Subcutaneous abdominal adipose tissue (tissue), 5 donors: ENCODE results near the gene ERGIC3.
"Not testable (repeated sequence)": the region's sequence is repeated elsewhere in the genome, so short reads cannot be mapped to it uniquely, and the experiment has no call there.

ENCODE experiments used
- H3K27ac ChIP-seq: one replicate; pipeline ENCODE4 v1.7.0; 2013; ENCODE audit warnings: low read depth, mild to moderate bottlenecking, inconsistent platforms, low read length, moderate library complexity
- H3K27me3 ChIP-seq, 5 donors: one replicate each; pipeline ENCODE4 v1.7.0; 2013; ENCODE audit warnings: low read length in 5 of 5, inconsistent platforms in 1 of 5; ENCODE audit not compliant: control insufficient read depth in 5 of 5, insufficient read depth in 4 of 5
- H3K36me3 ChIP-seq, 5 donors: one replicate each; pipeline ENCODE4 v1.7.0; 2013; ENCODE audit warnings: low read length in 5 of 5; ENCODE audit not compliant: control insufficient read depth in 5 of 5, insufficient read depth in 5 of 5
- H3K4me1 ChIP-seq, 5 donors: one replicate each; pipeline ENCODE4 v1.7.0; 2013; ENCODE audit warnings: low read length in 5 of 5, mild to moderate bottlenecking in 3 of 5, moderate library complexity in 1 of 5; ENCODE audit not compliant: control insufficient read depth in 5 of 5, insufficient read depth in 5 of 5
- H3K4me3 ChIP-seq, 5 donors: one replicate each; pipeline ENCODE4 v1.7.0; 2013; ENCODE audit warnings: low read length in 5 of 5, low read depth in 1 of 5
- H3K9ac ChIP-seq, 5 donors: one replicate each; pipeline ENCODE4 v1.7.0; 2013; ENCODE audit warnings: low read length in 5 of 5, mild to moderate bottlenecking in 4 of 5, moderate library complexity in 3 of 5
- H3K9me3 ChIP-seq, 5 donors: one replicate each; pipeline ENCODE4 v1.7.0; 2013; ENCODE audit warnings: low read length in 5 of 5; ENCODE audit not compliant: control insufficient read depth in 5 of 5
- donor health status: healthy.
- donor health status: healthy.
- donor health status: healthy.
- donor health status: healthy.
- donor health status: healthy.

The ERGIC3 gene

GRCh38 chr20:35544436-35544835, 2.6 kb downstream of the ERGIC3 start:
- Histone ChIP-seq H3K9ac (no peak overlapping the region), H3K36me3 (peaks cover 17 to 49% (median 28%) of the 10 kb centered on the region in 5 donors), H3K4me1 (peaks cover 0 to 17% (median 15%) of the 10 kb centered on the region in 5 donors), H3K27me3 (no peaks in the 10 kb centered on the region), H3K9me3 (no peaks in the 10 kb centered on the region), H3K4me3 (no peak overlapping the region), H3K27ac (no peak overlapping the region)

DNA sequence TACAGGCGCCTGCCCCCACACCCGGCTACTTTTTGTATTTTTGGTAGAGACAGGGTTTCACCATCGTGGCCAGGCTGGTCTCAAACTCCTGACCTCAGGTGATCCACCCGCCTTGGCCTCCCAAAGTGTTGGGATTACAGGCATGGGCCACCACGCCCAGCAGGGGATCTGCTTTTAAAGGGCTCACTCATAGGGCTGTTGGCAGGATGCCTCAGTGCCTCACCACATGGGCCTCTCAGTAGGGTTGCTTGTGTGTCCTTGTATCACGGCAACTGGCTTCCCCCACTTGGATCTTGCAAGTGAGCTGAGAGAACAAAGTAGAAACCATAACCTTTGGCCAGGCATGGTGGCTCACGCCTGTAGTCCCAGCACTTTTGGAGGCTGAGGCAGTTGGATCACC, 3.1 kb downstream of the ERGIC3 start:
- H3K4me1 ChIP-seq, result peaks cover 0 to 17% (median 15%) of the 10 kb centered on the region in 5 donors
- H3K9me3 ChIP-seq, H3K27ac ChIP-seq, H3K27me3 ChIP-seq, H3K4me3 ChIP-seq, H3K9ac ChIP-seq: not testable (repeated sequence)
- H3K36me3 ChIP-seq, result peaks cover 17 to 54% (median 29%) of the 10 kb centered on the region in 5 donors

GRCh38 chr20:35546127-35546526, 4.2 kb downstream of the ERGIC3 start:
- H3K27me3 ChIP-seq, result no peaks in the 10 kb centered on the region
- H3K9me3 ChIP-seq, result no peaks in the 10 kb centered on the region
- peaks cover 0 to 16% (median 14%) of the 10 kb centered on the region in 5 donors for H3K4me1 ChIP-seq
- no peak overlapping the region for H3K4me3 ChIP-seq
- H3K36me3 ChIP-seq, result peaks cover 17 to 63% (median 37%) of the 10 kb centered on the region in 5 donors
- H3K27ac ChIP-seq, result no peak overlapping the region
- no peak overlapping the region for H3K9ac ChIP-seq

GRCh38 chr20:35547329-35547728, 5.5 kb downstream of the ERGIC3 start:
- Histone ChIP-seq H3K4me3 (no peak overlapping the region), H3K4me1 (peaks cover 0 to 6% (median 6%) of the 10 kb centered on the region in 5 donors), H3K27ac (no peak overlapping the region), H3K36me3 (peaks cover 17 to 75% (median 49%) of the 10 kb centered on the region in 5 donors), H3K9me3 (no peaks in the 10 kb centered on the region), H3K9ac (no peak overlapping the region), H3K27me3 (no peaks in the 10 kb centered on the region)

- H3K36me3 ChIP-seq, result peaks cover 3 to 88% (median 83%) of the 10 kb centered on the region in 5 donors
- H3K9me3 ChIP-seq, result no peaks in the 10 kb centered on the region
- H3K4me1 ChIP-seq, result no peaks in the 10 kb centered on the region
- H3K27ac ChIP-seq, result no peak overlapping the region
- no peak overlapping the region for H3K9ac ChIP-seq
- H3K4me3 ChIP-seq, result no peak overlapping the region
- no peaks in the 10 kb centered on the region for H3K27me3 ChIP-seq
These were observed 9.6 kb downstream of the ERGIC3 start for GRCh38 chr20:35551503-35551902.

DNA sequence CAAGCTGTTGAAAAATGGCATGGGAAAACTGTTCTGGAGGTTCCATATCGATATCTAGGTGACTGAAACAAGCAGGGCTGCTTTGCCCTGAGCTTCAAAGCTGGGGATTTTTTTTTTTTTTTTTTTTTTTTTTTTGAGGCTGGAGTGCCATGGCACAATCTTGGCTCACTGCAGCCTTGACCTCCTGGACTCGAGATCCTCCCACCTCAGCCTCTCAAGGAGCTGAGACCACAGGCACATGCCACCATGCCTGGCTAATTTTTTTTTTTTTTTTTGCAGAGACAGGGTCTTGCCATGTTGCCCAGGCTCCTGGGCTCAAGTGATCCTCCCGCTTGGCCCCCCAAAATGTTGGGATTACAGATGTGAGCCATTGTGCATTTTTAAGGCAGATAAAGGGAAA, 11.0 kb downstream of the ERGIC3 start:
- H3K9me3 ChIP-seq, result no peaks in the 10 kb centered on the region
- H3K27ac ChIP-seq, result no peak overlapping the region
- H3K9ac ChIP-seq, result no peak overlapping the region
- H3K27me3 ChIP-seq, result no peaks in the 10 kb centered on the region
- H3K4me1 ChIP-seq, result no peaks in the 10 kb centered on the region
- no peak overlapping the region for H3K4me3 ChIP-seq
- H3K36me3 ChIP-seq, result peaks cover 3 to 89% (median 87%) of the 10 kb centered on the region in 5 donors

GRCh38 chr20:35555461-35555860, 13.6 kb downstream of the ERGIC3 start:
- H3K9ac ChIP-seq, H3K4me3 ChIP-seq, H3K4me1 ChIP-seq, H3K9me3 ChIP-seq, H3K27me3 ChIP-seq, H3K27ac ChIP-seq: not testable (repeated sequence)
- peaks cover 0 to 79% (median 71%) of the 10 kb centered on the region in 5 donors for H3K36me3 ChIP-seq

- peaks cover 0 to 72% (median 65%) of the 10 kb centered on the region in 5 donors for H3K36me3 ChIP-seq
- H3K4me1 ChIP-seq, result no peaks in the 10 kb centered on the region
- no peaks in the 10 kb centered on the region for H3K9me3 ChIP-seq
- no peak overlapping the region for H3K9ac ChIP-seq
- no peaks in the 10 kb centered on the region for H3K27me3 ChIP-seq
- H3K4me3 ChIP-seq, result no peak overlapping the region
- no peak overlapping the region for H3K27ac ChIP-seq
These were observed 14.2 kb downstream of the ERGIC3 start for GRCh38 chr20:35555951-35556645.

- H3K36me3 ChIP-seq, result peaks cover 0 to 65% (median 58%) of the 10 kb centered on the region in 5 donors
- no peaks in the 10 kb centered on the region for H3K4me1 ChIP-seq
- H3K9ac ChIP-seq, result no peak overlapping the region
- no peaks in the 10 kb centered on the region for H3K27me3 ChIP-seq
- no peak overlapping the region for H3K27ac ChIP-seq
- H3K4me3 ChIP-seq, result no peak overlapping the region
- H3K9me3 ChIP-seq, result no peaks in the 10 kb centered on the region
These were observed 15.0 kb downstream of the ERGIC3 start for GRCh38 chr20:35556871-35557270.

DNA sequence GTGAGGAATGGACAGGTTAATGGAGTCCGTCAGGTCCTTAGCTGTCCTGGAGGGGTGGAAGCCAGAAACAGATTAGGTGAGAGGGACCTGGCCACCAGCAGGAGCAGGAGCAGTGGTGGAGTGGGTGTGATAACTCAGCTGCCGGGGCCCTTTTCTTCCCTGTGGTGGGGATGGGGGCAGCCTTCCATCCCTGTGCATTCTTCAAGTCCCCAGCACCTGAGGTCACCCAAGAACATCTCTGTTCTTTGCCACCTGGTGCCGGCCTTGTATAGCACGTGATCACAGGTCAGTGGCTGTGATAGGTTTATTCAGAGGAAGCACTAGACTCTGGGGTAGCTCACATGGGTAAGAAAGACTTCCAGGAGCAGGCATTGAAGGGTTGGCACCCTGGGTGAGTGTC, 16.6 kb downstream of the ERGIC3 start:
- no peaks in the 10 kb centered on the region for H3K9me3 ChIP-seq
- no peak overlapping the region for H3K27ac ChIP-seq
- H3K4me3 ChIP-seq, result no peak overlapping the region
- H3K4me1 ChIP-seq, result no peaks in the 10 kb centered on the region
- H3K36me3 ChIP-seq, result peaks cover 0 to 52% (median 46%) of the 10 kb centered on the region in 5 donors
- no peaks in the 10 kb centered on the region for H3K27me3 ChIP-seq
- no peak overlapping the region for H3K9ac ChIP-seq
